Aorta (tissue), 5 donors: Measurements from ENCODE around the gene COCH. TPM values are rescaled to one million over a fixed set of nuclear protein-coding genes. Genes with fewer than 3 reads are reported as not detected.

Experiments used
- ATAC-seq: fragments of 200-7000 bp; cut with Tn5 transposase; one replicate; pipeline ENCODE4 v1.9.1; 2022; ENCODE audit warnings: moderate library complexity; ENCODE audit not compliant: low FRiP score
- DNase-seq, 2 donors: peaks; one replicate each; pipeline ENCODE4 v3.0.0-alpha.2; 2020
- H3K27ac ChIP-seq, 2 donors: one replicate each; pipeline ENCODE4 v1.5.1; 2013; ENCODE audit warnings: low read length in 2 of 2, mild to moderate bottlenecking in 2 of 2, moderate library complexity in 2 of 2, control low read depth in 1 of 2, inconsistent platforms in 1 of 2, low read depth in 1 of 2
- H3K27me3 ChIP-seq, 2 donors: one replicate each; pipeline ENCODE4 v1.6.1; 2013; ENCODE audit warnings: control low read depth in 1 of 2, low read length in 1 of 2, mild to moderate bottlenecking in 1 of 2, moderate library complexity in 1 of 2; ENCODE audit not compliant: insufficient read depth in 2 of 2, control insufficient read depth in 1 of 2
- H3K36me3 ChIP-seq, 2 donors: one replicate each; pipeline ENCODE4 v1.6.1; 2013; ENCODE audit warnings: control low read depth in 1 of 2, low read length in 1 of 2, mild to moderate bottlenecking in 1 of 2; ENCODE audit not compliant: insufficient read depth in 2 of 2, control insufficient read depth in 1 of 2
- H3K4me1 ChIP-seq, 2 donors: one replicate each; pipeline ENCODE4 v1.6.1; 2013; ENCODE audit warnings: low read length in 2 of 2, control low read depth in 1 of 2, mild to moderate bottlenecking in 1 of 2, moderate library complexity in 1 of 2; ENCODE audit not compliant: insufficient read depth in 2 of 2, control insufficient read depth in 1 of 2
- H3K4me3 ChIP-seq, 2 donors: one replicate each; pipeline ENCODE4 v1.5.1; 2013; ENCODE audit warnings: low read length in 2 of 2, control low read depth in 1 of 2, mild to moderate bottlenecking in 1 of 2
- H3K9me3 ChIP-seq: one replicate; pipeline ENCODE4 v1.6.1; 2013; ENCODE audit warnings: mild to moderate bottlenecking, low read length; ENCODE audit not compliant: control insufficient read depth
- WGBS, 2 donors: extraction: QIAGEN DNeasy Blood & Tissue Kit; methylation state at CpG; one replicate each; pipeline ENCODE4 v1.1.7; 2013; 5-methylcytosine and 5-hydroxymethylcytosine counted together
- intact Hi-C, 2 donors: fragments of 100-400 bp; cut with DNase I; formaldehyde crosslinking; loops; one replicate each; pipeline versions ENCODE4 v1.14.2 to v1.15.0; 2022
- polyA plus RNA-seq, 2 donors: library from polyadenylated mRNA; stranded (reverse); fragments of 200-250 nt; gene quantifications; one replicate each; pipeline ENCODE4 v1.2.3, GENCODE V29; 2013
- total RNA-seq, 2 donors: library from RNA; stranded (reverse); fragmentation: NEBNext Ultra II Directional; extraction: Animal tissue kit (Norgen Biotek cat#: 25700); gene quantifications; one replicate each; pipeline ENCODE4 v1.2.1, GENCODE V29; 2021
- donor health status: healthy with polysubstance abuse.
- donor health status: Bipolar disorder and iron deficiency.
- donor health status: DM: no; HTN: no; CAD: no.
- donor health status: DM: no; HTN: no; CAD: no.
- donor health status: DM: yes; HTN: yes; CAD: no.

COCH gene
- total and polyA plus RNA-seq, 4 donors = 0.90 to 2.9 (median 1.6) TPM

DNA sequence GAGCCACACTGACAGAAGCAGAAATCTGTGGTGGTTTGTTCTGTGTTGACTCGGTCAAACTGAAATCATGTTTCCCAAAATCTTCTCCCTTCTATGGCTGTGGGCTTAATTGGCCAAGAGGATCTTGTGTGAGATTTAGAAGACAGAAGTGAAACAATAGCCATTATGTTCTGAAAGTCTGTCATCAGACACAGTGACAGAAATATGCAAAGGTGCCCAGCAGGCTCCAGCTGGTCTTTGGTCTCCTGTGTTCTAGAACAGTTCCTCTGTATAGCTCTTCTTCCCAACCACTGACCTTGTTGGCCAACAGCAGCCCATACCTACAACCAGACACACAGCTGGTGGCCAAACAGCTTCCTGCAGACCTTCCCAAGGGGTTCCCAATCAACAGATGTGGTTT lies 25.0 kb upstream of the COCH start:
- Histone ChIP-seq H3K9me3 (no peaks in the 10 kb centered on the region), H3K27ac (no peak overlapping the region), H3K4me3 (no peak overlapping the region), H3K27me3 (no peaks in the 10 kb centered on the region), H3K4me1 (no peaks in the 10 kb centered on the region), H3K36me3 (no peaks in the 10 kb centered on the region)
- WGBS, 2 donors = 92 to 94% methylated on average over 1 of the region's 1 CpG
- intact Hi-C loops = no loop called here
- DNase-seq (no peak), ATAC-seq (no peak)

DNA sequence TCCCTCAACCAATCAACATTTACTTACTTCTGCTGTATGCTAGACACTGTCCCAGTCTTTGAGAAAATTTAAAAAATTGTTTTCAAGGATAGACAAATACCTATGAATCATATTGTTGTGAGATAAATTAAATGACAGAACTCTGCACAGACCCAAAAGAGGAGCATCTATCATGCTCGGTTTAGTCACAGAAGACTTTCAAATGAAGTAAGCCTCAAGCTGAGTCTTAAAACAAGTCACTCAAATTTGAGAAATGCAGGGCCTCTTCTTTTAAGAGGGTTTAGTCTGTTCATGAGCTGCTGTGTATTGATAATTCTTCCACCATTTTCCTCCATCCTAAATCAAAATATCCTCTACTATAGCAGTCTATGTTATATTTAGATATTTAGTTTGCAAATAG lies 24.4 kb upstream of the COCH start:
- Histone ChIP-seq H3K27me3 (no peaks in the 10 kb centered on the region), H3K36me3 (no peaks in the 10 kb centered on the region), H3K4me1 (no peaks in the 10 kb centered on the region), H3K4me3 (no peak overlapping the region), H3K9me3 (no peaks in the 10 kb centered on the region), H3K27ac (no peak overlapping the region)
- WGBS, 2 donors = 83 to 87% methylated on average over 1 of the region's 1 CpG
- intact Hi-C loops = no loop called here
- DNase-seq = no peak
- ATAC-seq = no peak

DNA sequence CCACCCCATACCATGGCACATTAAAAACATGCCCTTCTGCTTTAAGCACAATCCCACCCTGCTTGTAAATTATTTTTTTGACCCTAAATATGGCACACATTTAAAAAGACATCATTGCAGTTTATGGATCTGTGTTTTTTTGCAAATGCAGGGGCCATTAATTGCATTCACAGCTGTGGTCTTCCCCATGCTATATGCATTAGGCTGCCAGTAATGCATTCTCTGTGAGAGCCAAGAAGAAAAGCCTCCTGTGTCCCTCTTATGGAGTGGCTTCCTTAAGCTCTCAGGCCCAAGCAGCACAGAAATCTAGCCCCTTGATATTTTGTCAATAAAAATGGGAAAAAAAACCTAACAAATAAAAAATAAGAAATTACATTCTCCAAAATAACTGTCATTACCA lies 20.4 kb upstream of the COCH start:
- Histone ChIP-seq H3K4me3 (no peak overlapping the region), H3K27ac (no peak overlapping the region), H3K36me3 (no peaks in the 10 kb centered on the region), H3K4me1 (no peaks in the 10 kb centered on the region), H3K9me3 (no peaks in the 10 kb centered on the region), H3K27me3 (no peaks in the 10 kb centered on the region)
- DNase-seq (no peak), ATAC-seq (no peak)
- intact Hi-C loops = no loop called here

DNA sequence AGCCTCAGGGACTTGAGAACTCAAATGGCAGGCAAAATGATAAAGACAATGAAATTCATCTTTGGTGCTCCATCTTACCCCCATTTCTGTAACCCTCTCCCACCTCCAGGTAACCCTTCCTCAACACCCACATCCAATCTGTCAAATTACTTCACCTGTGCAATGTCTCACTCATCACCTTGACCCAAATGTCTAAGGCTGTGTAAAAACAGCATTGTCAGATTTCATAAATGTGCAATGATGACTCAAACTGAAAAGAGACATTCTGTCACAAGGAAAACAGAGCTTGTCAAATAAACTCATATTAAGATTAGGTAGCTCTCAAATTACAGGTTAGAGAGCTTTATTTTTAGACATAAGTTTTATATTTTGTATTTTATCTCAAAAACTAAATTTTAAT lies 19.9 kb upstream of the COCH start:
- H3K4me1 ChIP-seq = no peaks in the 10 kb centered on the region
- DNase-seq (no peak), ATAC-seq (no peak)
- no peak overlapping the region for H3K4me3 ChIP-seq
- no peaks in the 10 kb centered on the region for H3K9me3 ChIP-seq
- intact Hi-C loops = no loop called here
- no peaks in the 10 kb centered on the region for H3K36me3 ChIP-seq
- no peak overlapping the region for H3K27ac ChIP-seq
- no peaks in the 10 kb centered on the region for H3K27me3 ChIP-seq

DNA sequence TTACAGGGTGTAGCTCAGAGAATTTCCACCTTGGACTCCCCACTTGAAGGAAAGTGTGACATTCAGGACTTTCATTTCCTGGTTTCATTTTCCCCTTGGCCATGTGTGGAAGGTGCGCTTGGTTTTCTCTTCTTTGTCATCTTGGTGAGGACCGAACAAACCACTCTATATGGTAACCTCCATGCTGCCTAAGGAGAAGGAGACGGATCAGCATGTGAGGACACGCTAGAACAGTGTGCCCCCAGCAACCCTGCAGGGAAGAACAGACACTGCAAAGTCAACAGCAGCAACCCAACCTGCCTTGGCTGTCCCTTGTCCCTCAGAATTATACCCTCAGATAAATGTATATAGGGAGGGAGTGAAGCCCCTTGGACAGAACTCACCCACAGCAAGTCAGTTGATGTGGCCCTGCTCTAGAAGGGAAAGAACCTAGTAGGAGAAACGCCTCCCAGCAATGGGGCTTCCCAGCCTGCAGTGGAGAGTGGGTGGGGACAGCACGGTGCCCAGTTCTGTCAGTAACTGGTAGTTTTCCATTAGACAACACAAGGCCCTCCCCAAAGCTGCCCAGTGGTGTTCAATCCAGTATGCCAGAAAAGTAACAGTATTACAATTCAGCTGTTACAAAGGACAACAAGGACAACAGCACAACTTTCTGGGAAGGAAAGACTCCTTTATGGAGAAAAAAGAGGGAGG lies 18.9 kb upstream of the COCH start:
- Histone ChIP-seq H3K4me3 (no peak overlapping the region), H3K4me1 (no peaks in the 10 kb centered on the region), H3K27ac (no peak overlapping the region), H3K9me3 (peaks cover 2% of the 10 kb centered on the region), H3K27me3 (no peaks in the 10 kb centered on the region), H3K36me3 (no peaks in the 10 kb centered on the region)
- ATAC-seq = no peak
- WGBS, 2 donors = 87 to 94% methylated on average over 6 of the region's 6 CpGs
- DNase-seq = no peak
- intact Hi-C loops = no loop called here

DNA sequence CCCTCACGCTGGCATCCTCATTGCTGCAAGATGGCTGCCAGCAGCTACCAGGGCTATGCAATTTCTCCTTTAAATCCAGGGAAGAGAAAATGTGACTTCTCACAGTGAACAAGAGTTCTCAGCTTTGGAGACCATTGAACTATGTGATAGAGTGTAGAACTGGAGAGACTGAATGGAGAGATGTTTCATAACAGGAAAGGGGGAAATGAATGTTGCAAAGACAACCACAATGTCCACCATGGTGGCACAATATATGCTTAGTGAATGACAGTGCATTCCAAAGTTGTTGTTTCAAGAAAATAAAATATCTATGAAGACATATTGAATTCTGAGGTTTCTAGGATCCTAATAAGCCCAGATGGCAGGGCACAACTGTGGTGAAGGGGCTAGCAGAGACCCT lies 13.2 kb upstream of the COCH start:
- Histone ChIP-seq H3K9me3 (peaks cover 2% of the 10 kb centered on the region), H3K27me3 (no peaks in the 10 kb centered on the region), H3K4me1 (no peaks in the 10 kb centered on the region), H3K27ac (no peak overlapping the region), H3K4me3 (no peak overlapping the region), H3K36me3 (no peaks in the 10 kb centered on the region)
- WGBS, 2 donors = 83 to 91% methylated on average over 1 of the region's 1 CpG
- DNase-seq = no peak
- intact Hi-C loops = no loop called here
- ATAC-seq = no peak

DNA sequence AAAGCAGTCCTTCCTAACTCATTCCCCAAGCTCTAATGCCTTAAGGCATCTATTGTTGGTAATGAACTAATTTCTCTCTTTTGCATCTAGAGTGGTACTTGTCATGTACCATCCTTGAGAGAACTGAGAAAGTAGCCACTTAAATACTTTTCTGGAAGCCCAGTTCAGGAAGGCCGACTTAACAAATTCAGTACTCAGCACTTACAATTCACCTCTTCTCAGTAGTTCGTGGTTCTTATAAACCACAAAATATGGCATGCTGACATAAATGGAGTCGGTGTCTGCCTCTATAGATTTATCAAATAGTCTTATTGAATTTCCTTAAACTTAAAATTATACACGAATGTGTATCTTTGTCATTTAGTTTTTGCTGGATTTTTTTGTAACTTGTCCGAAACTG lies 9.4 kb upstream of the COCH start:
- no peaks in the 10 kb centered on the region for H3K27me3 ChIP-seq
- 79 to 85% methylated on average over 5 of the region's 5 CpGs for WGBS, 2 donors
- peaks cover 2% of the 10 kb centered on the region for H3K9me3 ChIP-seq
- intact Hi-C loops = no loop called here
- H3K4me3 ChIP-seq = no peak overlapping the region
- H3K27ac ChIP-seq = no peak overlapping the region
- no peaks in the 10 kb centered on the region for H3K36me3 ChIP-seq
- H3K4me1 ChIP-seq = no peaks in the 10 kb centered on the region
- DNase-seq = no peak
- ATAC-seq = no peak

DNA sequence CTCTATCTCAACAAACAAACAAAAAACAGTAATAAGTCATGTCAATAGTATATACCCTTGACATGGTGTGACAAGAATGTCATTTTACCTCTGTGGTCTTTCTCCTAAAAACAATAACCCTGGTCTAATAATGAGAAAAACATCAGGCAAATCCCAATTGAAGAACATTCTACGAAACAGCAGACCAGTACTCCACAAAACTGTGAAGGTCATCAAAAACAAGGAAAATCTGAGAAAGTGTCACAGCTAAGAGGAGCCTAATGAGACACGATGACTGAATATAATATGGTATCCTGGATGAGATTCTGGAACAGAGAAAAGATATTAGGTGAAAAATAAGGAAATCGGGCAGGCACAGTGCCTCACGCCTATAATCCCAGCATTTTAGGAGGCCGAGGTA lies 5.6 kb upstream of the COCH start:
- ATAC-seq (no peak), DNase-seq (no peak)
- intact Hi-C loops = no loop called here
- Histone ChIP-seq H3K36me3 (no peaks in the 10 kb centered on the region), H3K27me3 (peaks cover 0 to 2% of the 10 kb centered on the region in 2 donors), H3K4me3 (no peak overlapping the region), H3K9me3 (no peaks in the 10 kb centered on the region), H3K4me1 (no peaks in the 10 kb centered on the region), H3K27ac (no peak overlapping the region)
- 94 to 96% methylated on average over 5 of the region's 5 CpGs for WGBS, 2 donors

DNA sequence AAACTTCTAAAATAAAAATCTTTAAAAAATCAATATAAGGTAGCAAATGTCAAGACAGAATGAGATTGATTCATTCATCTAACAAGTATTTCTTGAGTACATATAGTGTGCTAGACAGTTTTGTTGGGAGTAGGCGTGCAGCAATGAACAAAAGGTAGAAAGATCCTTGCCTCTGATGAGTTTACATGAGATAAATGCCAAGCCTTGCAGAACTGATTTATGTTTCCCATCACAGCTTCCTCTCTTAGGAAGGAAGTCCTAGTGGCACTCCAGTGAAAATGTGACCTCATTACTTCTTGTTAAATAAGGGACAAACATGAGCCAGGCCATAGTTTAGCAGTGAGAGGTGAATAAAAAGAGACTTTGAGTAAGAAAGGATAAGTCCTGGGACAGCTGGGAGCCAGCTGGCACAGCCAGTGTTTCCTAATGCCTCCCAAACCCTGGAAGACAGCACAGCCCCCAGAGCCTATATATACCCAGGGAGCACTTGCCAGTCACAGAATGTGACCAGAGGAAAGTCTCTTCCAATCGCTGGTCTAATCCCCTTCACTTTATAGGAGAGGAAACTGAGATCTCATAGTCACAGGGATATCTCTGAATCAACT lies 4.7 kb upstream of the COCH start:
- Histone ChIP-seq H3K9me3 (no peaks in the 10 kb centered on the region), H3K4me1 (no peaks in the 10 kb centered on the region), H3K4me3 (no peak overlapping the region), H3K27me3 (peaks cover 0 to 2% of the 10 kb centered on the region in 2 donors), H3K27ac (no peak overlapping the region), H3K36me3 (no peaks in the 10 kb centered on the region)
- no peak for DNase-seq
- 70 to 73% methylated on average over 2 of the region's 2 CpGs for WGBS, 2 donors
- ATAC-seq = no peak
- intact Hi-C loops = no loop called here
